AG09309 (cell line): ENCODE data around the gene HBQ1.

Experiments used
- DNase-seq: peaks from one replicate; pipeline ENCODE4 v3.0.0-alpha.2; 2010; ENCODE audit warnings: low read depth
- H3K4me3 ChIP-seq: 2 replicates; pipeline ENCODE4 v1.5.1; 2011; ENCODE audit warnings: mild to moderate bottlenecking, low read depth, low read length, moderate library complexity; ENCODE audit not compliant: control insufficient read depth
- CTCF ChIP-seq: IDR thresholded peaks from 2 replicates; pipeline ENCODE4 v1.5.1; 2011; ENCODE audit warnings: mild to moderate bottlenecking, low read depth, low read length, inconsistent platforms; ENCODE audit not compliant: insufficient read depth, control insufficient read depth; ENCODE audit errors: missing control alignments

Gene HBQ1

GRCh38 chr16:142405-142967, 37.8 kb upstream of the HBQ1 start:
- no peak for DNase-seq
- no peak overlapping the region for H3K4me3 ChIP-seq
- TF ChIP-seq CTCF, result no peak

- no peak for TF ChIP-seq CTCF
- no peak for DNase-seq
- H3K4me3 ChIP-seq, result no peak overlapping the region
Observed at GRCh38 chr16:143047-143446, 37.2 kb upstream of the HBQ1 start.

GRCh38 chr16:143456-143855, 36.8 kb upstream of the HBQ1 start:
- no peak for DNase-seq
- no peak overlapping the region for H3K4me3 ChIP-seq
- TF ChIP-seq CTCF, result no peak

- H3K4me3 ChIP-seq, result no peak overlapping the region
- no peak for DNase-seq
- TF ChIP-seq CTCF, result no peak
Observed at GRCh38 chr16:144797-145252, 35.4 kb upstream of the HBQ1 start.

GRCh38 chr16:146646-147045, 33.6 kb upstream of the HBQ1 start:
- TF ChIP-seq CTCF, result no peak
- no peak overlapping the region for H3K4me3 ChIP-seq
- DNase-seq, result no peak

GRCh38 chr16:149024-149660, 31.1 kb upstream of the HBQ1 start:
- no peak for TF ChIP-seq CTCF
- H3K4me3 ChIP-seq, result no peak overlapping the region

More at GRCh38 chr16:149024-149660, 31.1 kb upstream of the HBQ1 start:
- DNase-seq, result no peak
